ENCODE data around the gene HBD. TPM values are rescaled to one million over a fixed set of nuclear protein-coding genes. Genes with fewer than 3 reads are reported as not detected.

The HBD gene
- total and polyA plus RNA-seq, 9 of the 15 experiments (the other 6 are each of a cell fraction or from before 2014, with no cell fraction given): 11.8 to 169 (median 36.0) TPM

GRCh38 chr11:5235364-5236095 lies 1.2 kb upstream of the HBD start (continued):
- TF ChIP-seq CHD7 (IDR thresholded peaks at IDR 0.05; ENCODE audit: low read depth, low read length) (no peak), NCOR1 (IDR thresholded peaks at IDR 0.05) (peak; percentile 27; the same call in 1 of the 2 replicates), ARID4B (CRISPR knock-in tag; IDR thresholded peaks at IDR 0.05) (no peak), SFPQ (IDR thresholded peaks at IDR 0.05; ENCODE audit: low read depth, low read length) (no peak), ZEB2 (IDR thresholded peaks at IDR 0.05) (no peak)

All from K562 (cell line).